GM20000 (cell line): ENCODE data around the gene KIAA0753.

Experiments
- DNase-seq: peaks from one replicate; pipeline ENCODE4 v3.0.0; 2012; ENCODE audit warnings: low spot score
- TF ChIP-seq, protein P1 (sequence below): IDR thresholded peaks from 2 replicates; pipeline ENCODE4 v1.5.1; 2012; ENCODE audit warnings: mild to moderate bottlenecking, control low read depth; ENCODE audit errors: extremely low read depth, missing control alignments

KIAA0753 gene

DNA sequence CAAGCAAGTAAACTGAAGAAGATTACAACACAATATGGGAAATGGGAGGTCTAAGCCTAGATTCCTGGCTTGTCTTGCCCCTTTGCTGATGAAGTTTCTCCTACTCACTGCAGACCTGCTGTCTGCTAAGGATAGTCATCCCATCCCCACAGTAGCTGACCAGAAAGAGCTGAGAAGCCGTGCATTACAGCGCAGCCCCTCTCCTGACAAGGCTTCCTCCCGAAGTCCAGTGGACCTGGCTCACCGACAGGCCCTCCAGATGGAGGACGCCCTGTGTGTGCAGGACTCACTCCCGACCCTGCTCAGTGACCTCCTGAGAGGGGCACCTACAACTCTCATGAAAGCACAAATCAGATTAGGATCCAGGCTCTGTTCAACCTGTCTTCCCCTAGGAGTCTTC, 35.4 kb downstream of the KIAA0753 start:
- DNase-seq = no peak
- TF ChIP-seq, protein P1, sequence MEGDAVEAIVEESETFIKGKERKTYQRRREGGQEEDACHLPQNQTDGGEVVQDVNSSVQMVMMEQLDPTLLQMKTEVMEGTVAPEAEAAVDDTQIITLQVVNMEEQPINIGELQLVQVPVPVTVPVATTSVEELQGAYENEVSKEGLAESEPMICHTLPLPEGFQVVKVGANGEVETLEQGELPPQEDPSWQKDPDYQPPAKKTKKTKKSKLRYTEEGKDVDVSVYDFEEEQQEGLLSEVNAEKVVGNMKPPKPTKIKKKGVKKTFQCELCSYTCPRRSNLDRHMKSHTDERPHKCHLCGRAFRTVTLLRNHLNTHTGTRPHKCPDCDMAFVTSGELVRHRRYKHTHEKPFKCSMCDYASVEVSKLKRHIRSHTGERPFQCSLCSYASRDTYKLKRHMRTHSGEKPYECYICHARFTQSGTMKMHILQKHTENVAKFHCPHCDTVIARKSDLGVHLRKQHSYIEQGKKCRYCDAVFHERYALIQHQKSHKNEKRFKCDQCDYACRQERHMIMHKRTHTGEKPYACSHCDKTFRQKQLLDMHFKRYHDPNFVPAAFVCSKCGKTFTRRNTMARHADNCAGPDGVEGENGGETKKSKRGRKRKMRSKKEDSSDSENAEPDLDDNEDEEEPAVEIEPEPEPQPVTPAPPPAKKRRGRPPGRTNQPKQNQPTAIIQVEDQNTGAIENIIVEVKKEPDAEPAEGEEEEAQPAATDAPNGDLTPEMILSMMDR = no peak

GRCh38 chr17:6603744-6604325, 36.7 kb downstream of the KIAA0753 start:
- TF ChIP-seq, protein P1 = no peak

GRCh38 chr17:6602141-6602540, 38.4 kb downstream of the KIAA0753 start:
- TF ChIP-seq, protein P1 = no peak
- no peak for DNase-seq

More at GRCh38 chr17:6603744-6604325, 36.7 kb downstream of the KIAA0753 start:
- no peak for DNase-seq

DNA sequence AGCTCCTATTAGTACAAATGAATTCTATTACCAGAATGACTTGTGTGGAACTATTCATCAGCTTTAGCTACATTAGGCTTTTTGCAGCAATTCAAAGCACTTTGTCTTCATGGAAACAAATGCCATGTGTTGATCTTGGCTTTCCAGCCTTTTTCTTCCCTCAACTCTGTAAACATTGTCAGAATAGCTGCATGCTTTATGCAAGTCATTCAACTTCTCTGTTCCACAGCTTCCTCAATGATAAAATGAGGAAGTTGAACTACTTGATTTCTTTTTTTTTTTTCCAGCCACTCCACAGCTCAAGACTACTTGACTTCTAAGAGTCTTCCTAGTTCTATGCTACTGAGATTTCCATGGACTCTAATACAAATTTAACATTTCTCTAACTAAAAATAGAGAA, 41.1 kb downstream of the KIAA0753 start:
- TF ChIP-seq, protein P1 = no peak
- no peak for DNase-seq

- TF ChIP-seq, protein P1 = no peak
- no peak for DNase-seq
Observed at GRCh38 chr17:6597727-6598126, 42.8 kb downstream of the KIAA0753 start.

DNA sequence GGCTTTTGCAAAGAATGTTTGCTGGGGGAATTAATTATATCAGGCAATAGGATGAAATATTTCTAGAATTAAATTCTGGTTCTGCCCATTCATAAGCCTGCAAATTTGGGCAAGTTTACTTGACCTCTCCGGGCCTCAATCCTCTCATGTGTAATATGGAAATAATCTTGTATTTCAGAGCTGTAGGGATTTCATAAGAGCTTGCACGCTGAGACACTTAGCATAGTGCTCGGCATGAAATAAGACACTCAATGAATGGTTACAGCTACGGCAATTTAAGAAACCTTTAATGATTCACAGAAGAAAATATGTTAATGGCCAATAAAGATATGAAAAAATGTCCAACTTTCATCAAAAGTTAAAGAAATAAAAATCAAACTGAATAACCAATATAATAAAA, 43.6 kb downstream of the KIAA0753 start:
- no peak for DNase-seq
- TF ChIP-seq, protein P1 = no peak

DNA sequence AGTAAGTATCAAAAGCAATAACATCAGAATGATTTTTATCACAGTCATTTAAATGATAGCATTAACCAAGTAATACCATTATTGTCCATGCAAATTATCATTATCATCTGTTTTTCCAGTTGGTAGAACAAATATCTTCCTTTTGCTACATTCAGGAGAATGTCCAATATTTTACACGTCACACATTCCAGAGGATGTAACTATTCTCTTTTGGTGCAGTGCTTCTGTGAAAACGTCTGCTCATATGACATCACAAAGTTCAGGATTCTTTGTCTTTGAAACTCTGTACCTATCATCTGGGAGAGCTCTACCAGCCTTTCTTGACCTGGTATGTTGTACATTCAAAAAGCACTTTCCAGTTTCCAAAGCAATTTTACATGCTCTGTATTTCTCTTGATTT, 44.0 kb downstream of the KIAA0753 start:
- TF ChIP-seq, protein P1 = no peak
- no peak for DNase-seq
